Calu3 (cell line): Measurements from ENCODE around the gene ZNF621. TPM values are rescaled to one million over a fixed set of nuclear protein-coding genes. Genes with fewer than 3 reads are reported as not detected.

Experiments used
- BruUV-seq: library from RNA; stranded (reverse); fragments of 400-500 nt; replicated peaks from 2 replicates; lab custom pipeline; 2021; lab: Mats Ljungman, UMichigan
- CTCF ChIA-PET: fragments of 300-600 bp; sonication (Branson Sonifier 250); formaldehyde crosslinking; loops from one replicate; lab custom pipeline; 2022; ENCODE audit warnings: antibody characterized with exemption; lab: Charles Lee
- DNase-seq: peaks from one replicate; pipeline ENCODE4 v3.0.0; 2022
- H3K27ac Mint-ChIP-seq: one replicate; pipeline ENCODE4 v1.8.0; 2022; ENCODE audit warnings: mixed read lengths; ENCODE audit not compliant: unreplicated experiment
- H3K27me3 Mint-ChIP-seq: one replicate; pipeline ENCODE4 v1.8.0; 2022; ENCODE audit warnings: mixed read lengths; ENCODE audit not compliant: unreplicated experiment
- H3K36me3 Mint-ChIP-seq: one replicate; pipeline ENCODE4 v1.8.0; 2022; ENCODE audit warnings: mild to moderate bottlenecking, moderate library complexity, mixed read lengths; ENCODE audit not compliant: insufficient read depth, unreplicated experiment
- H3K4me1 Mint-ChIP-seq: one replicate; pipeline ENCODE4 v1.8.0; 2022; ENCODE audit warnings: mild to moderate bottlenecking, low read depth, mixed read lengths; ENCODE audit not compliant: unreplicated experiment
- H3K4me3 Mint-ChIP-seq: one replicate; pipeline ENCODE4 v1.8.0; 2022; ENCODE audit warnings: mild to moderate bottlenecking, low read depth, moderate library complexity, mixed read lengths; ENCODE audit not compliant: unreplicated experiment
- H3K9me3 Mint-ChIP-seq: one replicate; pipeline ENCODE4 v1.8.0; 2022; ENCODE audit warnings: low read depth, mixed read lengths; ENCODE audit not compliant: unreplicated experiment
- CTCF ChIP-seq: fragments of 200-600 bp; IDR thresholded peaks from one replicate; pipeline ENCODE4 v1.8.0; 2022; ENCODE audit warnings: antibody characterized with exemption; ENCODE audit not compliant: unreplicated experiment
- intact Hi-C: fragments of 100-400 bp; cut with micrococcal nuclease; formaldehyde crosslinking; loops from one replicate; pipeline ENCODE4 v1.10.0; 2022; ENCODE audit not compliant: unreplicated experiment
- total RNA-seq: library from RNA; stranded (reverse); gene quantifications from 2 replicates; pipeline ENCODE4 v1.2.3, GENCODE V29; 2022

The ZNF621 gene
- total RNA-seq, 1 experiment from 2014 or later: 21.1 TPM

GRCh38 chr3:40532252-40532651 is 7.5 kb downstream of the ZNF621 start:
- no TSS peak for BruUV-seq
- no peak for DNase-seq
- Mint-ChIP-seq H3K27me3 (no peaks in the 10 kb centered on the region), H3K4me1 (no peaks in the 10 kb centered on the region), H3K36me3 (peaks cover 46% of the 10 kb centered on the region), H3K27ac (no peak overlapping the region), H3K9me3 (peaks cover 10% of the 10 kb centered on the region), H3K4me3 (no peak overlapping the region)
- intact Hi-C loops: no loop called here
- no peak for TF ChIP-seq CTCF
- CTCF ChIA-PET: no interaction called here

- no peak for TF ChIP-seq CTCF
- Mint-ChIP-seq H3K4me3 (no peak overlapping the region), H3K4me1 (no peaks in the 10 kb centered on the region), H3K27me3 (no peaks in the 10 kb centered on the region), H3K9me3 (peaks cover 10% of the 10 kb centered on the region), H3K27ac (no peak overlapping the region), H3K36me3 (peaks cover 40% of the 10 kb centered on the region)
- CTCF ChIA-PET: interaction anchor here (0.5 kb wide), 1 partner anchor 159 kb away, joined by 3 read pairs; no protein-coding TSS in a partner anchor
- DNase-seq: no peak
- intact Hi-C loops: no loop called here
- no TSS peak for BruUV-seq
Measured at GRCh38 chr3:40534283-40534682, 9.5 kb downstream of the ZNF621 start.

GRCh38 chr3:40546816-40547215 is 22.1 kb downstream of the ZNF621 start:
- no peak for DNase-seq
- no peak overlapping the region for H3K4me3 Mint-ChIP-seq
- H3K4me1 Mint-ChIP-seq: no peaks in the 10 kb centered on the region
- H3K9me3 Mint-ChIP-seq: no peaks in the 10 kb centered on the region
- BruUV-seq: no TSS peak
- CTCF ChIA-PET: no interaction called here
- H3K36me3 Mint-ChIP-seq: no peaks in the 10 kb centered on the region
- intact Hi-C loops: no loop called here
- H3K27me3 Mint-ChIP-seq: no peaks in the 10 kb centered on the region
- no peak overlapping the region for H3K27ac Mint-ChIP-seq
- no peak for TF ChIP-seq CTCF

GRCh38 chr3:40550167-40550566 is 25.4 kb downstream of the ZNF621 start:
- Mint-ChIP-seq H3K36me3 (no peaks in the 10 kb centered on the region), H3K9me3 (no peaks in the 10 kb centered on the region), H3K4me1 (no peaks in the 10 kb centered on the region), H3K27ac (no peak overlapping the region), H3K4me3 (no peak overlapping the region), H3K27me3 (no peaks in the 10 kb centered on the region)
- no TSS peak for BruUV-seq
- no peak for DNase-seq
- CTCF ChIA-PET: no interaction called here
- intact Hi-C loops: no loop called here
- no peak for TF ChIP-seq CTCF
